SK-N-SH treated with all-trans-retinoic acid at 6 μM for 48 hours (cell line): ENCODE results near the gene GTF2A1.

ENCODE experiments used
- ATAC-seq: fragments of 200-7000 bp; cut with Tn5 transposase; 3 replicates; pipeline ENCODE4 v1.9.1; 2020; ENCODE audit warnings: mild to moderate bottlenecking, moderate library complexity
- ARNTL ChIP-seq: fragments of 450-650 bp; formaldehyde crosslinking; IDR thresholded peaks from 2 replicates; pipeline ENCODE4 v1.5.0; 2020; ENCODE audit warnings: low read depth, mild to moderate bottlenecking, moderate library complexity, borderline replicate concordance
- BACH2 ChIP-seq: fragments of 250-450 bp; sonication (Bioruptor Pico); IDR thresholded peaks from 2 replicates; pipeline ENCODE4 v1.9.0; 2021; ENCODE audit warnings: mild to moderate bottlenecking, borderline replicate concordance
- CSDC2 ChIP-seq: fragments of 250-450 bp; sonication (Bioruptor Pico); IDR thresholded peaks from 2 replicates; pipeline ENCODE4 v1.5.0; 2020; ENCODE audit warnings: mild to moderate bottlenecking, moderate library complexity
- ESRRG ChIP-seq: fragments of 250-450 bp; sonication (Bioruptor Pico); IDR thresholded peaks from 2 replicates; pipeline ENCODE4 v1.6.1; 2021; ENCODE audit warnings: mild to moderate bottlenecking
- GLIS3 ChIP-seq: fragments of 250-450 bp; sonication (Bioruptor Pico); IDR thresholded peaks from 2 replicates; pipeline ENCODE4 v1.5.0; 2020; ENCODE audit warnings: mild to moderate bottlenecking, moderate library complexity
- ISL1 ChIP-seq: fragments of 250-450 bp; sonication (Bioruptor Pico); IDR thresholded peaks from 2 replicates; pipeline ENCODE4 v2.1.2; 2022; ENCODE audit warnings: mild to moderate bottlenecking, moderate library complexity
- OSR1 ChIP-seq: fragments of 250-450 bp; sonication (Bioruptor Pico); IDR thresholded peaks from 2 replicates; pipeline ENCODE4 v1.8.0; 2022; ENCODE audit warnings: moderate library complexity, mild to moderate bottlenecking, inconsistent platforms
- PPARA ChIP-seq: fragments of 250-450 bp; sonication (Bioruptor Pico); IDR thresholded peaks from 2 replicates; pipeline ENCODE4 v1.5.0; 2020; ENCODE audit warnings: mild to moderate bottlenecking, borderline replicate concordance
- RARB ChIP-seq: fragments of 250-450 bp; sonication (Bioruptor Pico); IDR thresholded peaks from 2 replicates; pipeline ENCODE4 v1.8.0; 2021; ENCODE audit warnings: mild to moderate bottlenecking, moderate library complexity
- TCF4 ChIP-seq: fragments of 250-450 bp; sonication (Bioruptor Pico); IDR thresholded peaks from 2 replicates; pipeline ENCODE4 v1.8.0; 2021; ENCODE audit warnings: mild to moderate bottlenecking, moderate library complexity, borderline replicate concordance
- TOX ChIP-seq: fragments of 250-450 bp; sonication (Bioruptor Pico); IDR thresholded peaks from 2 replicates; pipeline ENCODE4 v1.8.0; 2021; ENCODE audit warnings: mild to moderate bottlenecking, moderate library complexity, borderline replicate concordance
- ZC3H10 ChIP-seq: fragments of 250-450 bp; sonication (Bioruptor Pico); IDR thresholded peaks from 2 replicates; pipeline ENCODE4 v1.5.1; 2021; ENCODE audit warnings: mild to moderate bottlenecking, moderate library complexity
- ZFP3 ChIP-seq: fragments of 250-450 bp; sonication (Bioruptor Pico); IDR thresholded peaks from 2 replicates; pipeline ENCODE4 v1.5.0; 2020; ENCODE audit warnings: mild to moderate bottlenecking, moderate library complexity
- ZFP30 ChIP-seq: fragments of 450-650 bp; formaldehyde crosslinking; IDR thresholded peaks from 2 replicates; pipeline ENCODE4 v1.5.0; 2022; ENCODE audit warnings: mild to moderate bottlenecking, moderate library complexity
- ZNF565 ChIP-seq: fragments of 450-650 bp; formaldehyde crosslinking; conservative IDR thresholded peaks from 2 replicates; pipeline ENCODE4 v1.5.0; 2020; ENCODE audit warnings: low read depth, mild to moderate bottlenecking, moderate library complexity
- ZNF70 ChIP-seq: fragments of 450-650 bp; formaldehyde crosslinking; IDR thresholded peaks from 2 replicates; pipeline ENCODE4 v1.5.0; 2020; ENCODE audit warnings: mild to moderate bottlenecking, moderate library complexity
- ZNF8 ChIP-seq: fragments of 450-650 bp; formaldehyde crosslinking; IDR thresholded peaks from 2 replicates; pipeline ENCODE4 v1.5.0; 2020; ENCODE audit warnings: mild to moderate bottlenecking, moderate library complexity
- TF ChIP-seq, protein P1 (sequence below): fragments of 250-450 bp; sonication (Bioruptor Pico); IDR thresholded peaks from 2 replicates; pipeline ENCODE4 v1.8.0; 2020; ENCODE audit warnings: mild to moderate bottlenecking, moderate library complexity, borderline replicate concordance
- TF ChIP-seq, protein P2 (sequence below): fragments of 250-450 bp; sonication (Bioruptor Pico); IDR thresholded peaks from 2 replicates; pipeline ENCODE4 v1.5.1; 2021; ENCODE audit warnings: mild to moderate bottlenecking, moderate library complexity
- TF ChIP-seq, protein P3 (sequence below): fragments of 250-450 bp; sonication (Bioruptor Pico); IDR thresholded peaks from 2 replicates; pipeline ENCODE4 v1.5.0; 2020; ENCODE audit warnings: mild to moderate bottlenecking, moderate library complexity
- TF ChIP-seq, protein P4 (sequence below): fragments of 250-450 bp; sonication (Bioruptor Pico); IDR thresholded peaks from 2 replicates; pipeline ENCODE4 v1.8.0; 2021; ENCODE audit warnings: low read depth, mild to moderate bottlenecking, moderate library complexity, borderline replicate concordance

Gene GTF2A1

DNA sequence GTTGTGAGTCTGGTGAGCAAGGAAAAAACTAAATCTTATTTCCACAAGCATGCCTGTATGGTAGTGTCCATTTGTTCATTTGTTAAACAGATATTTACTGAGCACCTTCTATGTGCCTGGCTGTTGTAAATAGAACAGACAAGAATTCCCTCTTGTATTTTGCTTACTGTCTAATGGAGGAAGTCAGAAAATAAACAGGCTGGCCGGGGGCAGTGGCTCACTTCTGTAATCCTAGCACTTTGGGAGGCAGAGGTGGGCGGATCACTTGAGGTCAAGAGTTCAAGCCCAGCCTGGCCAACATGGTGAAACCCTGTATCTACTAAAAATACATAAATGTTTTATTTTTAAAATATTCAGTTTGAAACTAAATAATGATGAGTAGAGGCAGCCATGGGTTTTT lies 79.3 kb downstream of the GTF2A1 start:
- no peak for ATAC-seq
- no peak for TF ChIP-seq ZNF8 (CRISPR knock-in tag)
- no peak for TF ChIP-seq BACH2 (CRISPR knock-in tag)
- TF ChIP-seq PPARA, result no peak

DNA sequence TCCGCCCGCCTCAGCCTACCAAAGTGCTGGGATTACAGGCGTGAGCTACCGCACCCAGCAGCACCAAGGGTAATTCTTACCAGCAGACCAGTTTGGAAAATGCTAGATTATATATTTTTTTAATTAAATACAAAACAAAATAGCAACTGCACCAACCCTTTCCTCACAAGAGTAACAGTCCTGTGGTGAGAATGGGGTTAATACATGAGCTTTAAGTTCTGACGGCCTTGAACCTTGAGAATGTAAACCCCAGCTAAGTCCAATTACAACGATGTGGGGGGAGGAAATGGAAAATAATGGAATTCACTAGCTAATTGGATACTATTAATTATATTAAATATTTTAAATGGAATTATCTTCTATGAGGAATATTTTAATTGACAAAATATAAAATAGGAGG lies 82.3 kb downstream of the GTF2A1 start:
- ATAC-seq, result no peak
- no peak for TF ChIP-seq ZNF70 (CRISPR knock-in tag)
- no peak for TF ChIP-seq TOX (CRISPR knock-in tag)
- no peak for TF ChIP-seq RARB (CRISPR knock-in tag)
- no peak for TF ChIP-seq ESRRG (CRISPR knock-in tag)

DNA sequence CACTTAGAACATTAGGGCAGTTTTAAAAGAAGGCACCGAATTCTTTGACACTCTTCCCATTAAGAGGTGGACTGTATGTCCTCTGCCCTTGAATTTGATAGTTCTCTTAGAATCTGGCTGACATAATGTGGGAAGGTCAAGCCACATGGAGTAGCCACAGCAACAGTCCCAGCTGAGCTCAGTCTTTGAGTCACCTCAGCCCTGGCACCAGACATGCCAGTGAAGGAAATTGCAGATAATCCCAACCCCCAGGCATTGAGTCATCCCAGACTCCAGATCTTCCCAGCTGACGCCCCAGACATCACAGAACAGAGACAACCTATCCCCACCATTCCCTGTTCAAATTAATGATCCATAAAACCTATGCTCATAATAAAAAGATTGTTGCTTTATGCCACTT lies 83.4 kb downstream of the GTF2A1 start:
- peak; percentile 87 for ATAC-seq
- TF ChIP-seq ZC3H10 (CRISPR knock-in tag) (no peak), ZFP30 (CRISPR knock-in tag) (no peak), CSDC2 (no peak), OSR1 (CRISPR knock-in tag) (no peak), TCF4 (CRISPR knock-in tag) (no peak), PPARA (no peak), RARB (CRISPR knock-in tag) (no peak), BACH2 (CRISPR knock-in tag) (no peak), ESRRG (CRISPR knock-in tag) (no peak), ZNF70 (CRISPR knock-in tag) (no peak)
- TF ChIP-seq, protein P1, sequence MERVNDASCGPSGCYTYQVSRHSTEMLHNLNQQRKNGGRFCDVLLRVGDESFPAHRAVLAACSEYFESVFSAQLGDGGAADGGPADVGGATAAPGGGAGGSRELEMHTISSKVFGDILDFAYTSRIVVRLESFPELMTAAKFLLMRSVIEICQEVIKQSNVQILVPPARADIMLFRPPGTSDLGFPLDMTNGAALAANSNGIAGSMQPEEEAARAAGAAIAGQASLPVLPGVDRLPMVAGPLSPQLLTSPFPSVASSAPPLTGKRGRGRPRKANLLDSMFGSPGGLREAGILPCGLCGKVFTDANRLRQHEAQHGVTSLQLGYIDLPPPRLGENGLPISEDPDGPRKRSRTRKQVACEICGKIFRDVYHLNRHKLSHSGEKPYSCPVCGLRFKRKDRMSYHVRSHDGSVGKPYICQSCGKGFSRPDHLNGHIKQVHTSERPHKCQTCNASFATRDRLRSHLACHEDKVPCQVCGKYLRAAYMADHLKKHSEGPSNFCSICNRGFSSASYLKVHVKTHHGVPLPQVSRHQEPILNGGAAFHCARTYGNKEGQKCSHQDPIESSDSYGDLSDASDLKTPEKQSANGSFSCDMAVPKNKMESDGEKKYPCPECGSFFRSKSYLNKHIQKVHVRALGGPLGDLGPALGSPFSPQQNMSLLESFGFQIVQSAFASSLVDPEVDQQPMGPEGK (CRISPR knock-in tag), result no peak
- TF ChIP-seq, protein P2, sequence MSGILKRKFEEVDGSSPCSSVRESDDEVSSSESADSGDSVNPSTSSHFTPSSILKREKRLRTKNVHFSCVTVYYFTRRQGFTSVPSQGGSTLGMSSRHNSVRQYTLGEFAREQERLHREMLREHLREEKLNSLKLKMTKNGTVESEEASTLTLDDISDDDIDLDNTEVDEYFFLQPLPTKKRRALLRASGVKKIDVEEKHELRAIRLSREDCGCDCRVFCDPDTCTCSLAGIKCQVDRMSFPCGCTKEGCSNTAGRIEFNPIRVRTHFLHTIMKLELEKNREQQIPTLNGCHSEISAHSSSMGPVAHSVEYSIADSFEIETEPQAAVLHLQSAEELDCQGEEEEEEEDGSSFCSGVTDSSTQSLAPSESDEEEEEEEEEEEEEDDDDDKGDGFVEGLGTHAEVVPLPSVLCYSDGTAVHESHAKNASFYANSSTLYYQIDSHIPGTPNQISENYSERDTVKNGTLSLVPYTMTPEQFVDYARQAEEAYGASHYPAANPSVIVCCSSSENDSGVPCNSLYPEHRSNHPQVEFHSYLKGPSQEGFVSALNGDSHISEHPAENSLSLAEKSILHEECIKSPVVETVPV (CRISPR knock-in tag), result no peak
- TF ChIP-seq, protein P3, sequence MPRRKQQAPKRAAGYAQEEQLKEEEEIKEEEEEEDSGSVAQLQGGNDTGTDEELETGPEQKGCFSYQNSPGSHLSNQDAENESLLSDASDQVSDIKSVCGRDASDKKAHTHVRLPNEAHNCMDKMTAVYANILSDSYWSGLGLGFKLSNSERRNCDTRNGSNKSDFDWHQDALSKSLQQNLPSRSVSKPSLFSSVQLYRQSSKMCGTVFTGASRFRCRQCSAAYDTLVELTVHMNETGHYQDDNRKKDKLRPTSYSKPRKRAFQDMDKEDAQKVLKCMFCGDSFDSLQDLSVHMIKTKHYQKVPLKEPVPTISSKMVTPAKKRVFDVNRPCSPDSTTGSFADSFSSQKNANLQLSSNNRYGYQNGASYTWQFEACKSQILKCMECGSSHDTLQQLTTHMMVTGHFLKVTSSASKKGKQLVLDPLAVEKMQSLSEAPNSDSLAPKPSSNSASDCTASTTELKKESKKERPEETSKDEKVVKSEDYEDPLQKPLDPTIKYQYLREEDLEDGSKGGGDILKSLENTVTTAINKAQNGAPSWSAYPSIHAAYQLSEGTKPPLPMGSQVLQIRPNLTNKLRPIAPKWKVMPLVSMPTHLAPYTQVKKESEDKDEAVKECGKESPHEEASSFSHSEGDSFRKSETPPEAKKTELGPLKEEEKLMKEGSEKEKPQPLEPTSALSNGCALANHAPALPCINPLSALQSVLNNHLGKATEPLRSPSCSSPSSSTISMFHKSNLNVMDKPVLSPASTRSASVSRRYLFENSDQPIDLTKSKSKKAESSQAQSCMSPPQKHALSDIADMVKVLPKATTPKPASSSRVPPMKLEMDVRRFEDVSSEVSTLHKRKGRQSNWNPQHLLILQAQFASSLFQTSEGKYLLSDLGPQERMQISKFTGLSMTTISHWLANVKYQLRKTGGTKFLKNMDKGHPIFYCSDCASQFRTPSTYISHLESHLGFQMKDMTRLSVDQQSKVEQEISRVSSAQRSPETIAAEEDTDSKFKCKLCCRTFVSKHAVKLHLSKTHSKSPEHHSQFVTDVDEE (CRISPR knock-in tag), result no peak
- TF ChIP-seq, protein P4, sequence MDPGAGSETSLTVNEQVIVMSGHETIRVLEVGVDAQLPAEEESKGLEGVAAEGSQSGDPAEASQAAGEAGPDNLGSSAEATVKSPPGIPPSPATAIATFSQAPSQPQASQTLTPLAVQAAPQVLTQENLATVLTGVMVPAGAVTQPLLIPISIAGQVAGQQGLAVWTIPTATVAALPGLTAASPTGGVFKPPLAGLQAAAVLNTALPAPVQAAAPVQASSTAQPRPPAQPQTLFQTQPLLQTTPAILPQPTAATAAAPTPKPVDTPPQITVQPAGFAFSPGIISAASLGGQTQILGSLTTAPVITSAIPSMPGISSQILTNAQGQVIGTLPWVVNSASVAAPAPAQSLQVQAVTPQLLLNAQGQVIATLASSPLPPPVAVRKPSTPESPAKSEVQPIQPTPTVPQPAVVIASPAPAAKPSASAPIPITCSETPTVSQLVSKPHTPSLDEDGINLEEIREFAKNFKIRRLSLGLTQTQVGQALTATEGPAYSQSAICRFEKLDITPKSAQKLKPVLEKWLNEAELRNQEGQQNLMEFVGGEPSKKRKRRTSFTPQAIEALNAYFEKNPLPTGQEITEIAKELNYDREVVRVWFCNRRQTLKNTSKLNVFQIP (CRISPR knock-in tag), result no peak

DNA sequence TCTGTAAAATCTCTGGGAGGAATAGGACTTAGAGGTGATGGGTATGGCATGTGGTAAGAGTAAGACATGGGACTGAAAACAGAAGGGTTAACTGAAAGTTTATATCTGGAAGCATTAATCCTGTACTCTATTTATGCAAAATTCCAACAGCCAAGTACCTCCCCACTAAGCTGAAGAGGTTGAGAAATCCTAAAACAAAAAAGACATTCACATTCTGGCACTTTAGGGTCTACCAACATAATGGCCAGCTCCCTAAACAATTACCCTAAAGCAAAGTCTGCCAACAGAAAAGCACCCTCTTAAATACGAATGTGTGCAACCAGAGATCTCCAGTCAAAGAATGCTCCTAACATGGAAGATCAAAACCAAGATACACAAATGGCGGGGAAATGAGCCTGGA lies 87.4 kb downstream of the GTF2A1 start:
- no peak for ATAC-seq
- TF ChIP-seq BACH2 (CRISPR knock-in tag), result no peak
- TF ChIP-seq OSR1 (CRISPR knock-in tag), result no peak
- no peak for TF ChIP-seq ZFP3
- TF ChIP-seq ARNTL (CRISPR knock-in tag), result no peak
- TF ChIP-seq GLIS3, result no peak
- TF ChIP-seq ZNF8 (CRISPR knock-in tag), result no peak
- TF ChIP-seq ISL1, result no peak
- no peak for TF ChIP-seq ZNF565
- no peak for TF ChIP-seq RARB (CRISPR knock-in tag)
- TF ChIP-seq, protein P3 (CRISPR knock-in tag), result no peak
- TF ChIP-seq, protein P2 (CRISPR knock-in tag), result no peak
- TF ChIP-seq, protein P1 (CRISPR knock-in tag), result no peak
- TF ChIP-seq TCF4 (CRISPR knock-in tag), result no peak
- TF ChIP-seq ESRRG (CRISPR knock-in tag), result no peak
- no peak for TF ChIP-seq ZNF70 (CRISPR knock-in tag)
- no peak for TF ChIP-seq ZFP30 (CRISPR knock-in tag)
